Lower lobe of right lung (tissue), 2 donors: ENCODE results near the gene TLK1. TPM values are rescaled to one million over a fixed set of nuclear protein-coding genes. Genes with fewer than 3 reads are reported as not detected.

Experiments used
- ATAC-seq, 2 donors: fragments of 200-7000 bp; cut with Tn5 transposase; one replicate each; pipeline ENCODE4 v1.9.1; 2020 to 2022; ENCODE audit warnings: mild to moderate bottlenecking in 2 of 2, moderate library complexity in 2 of 2
- DNase-seq: peaks from one replicate; pipeline ENCODE4 v3.0.0-alpha.2; 2020
- H3K27ac ChIP-seq: fragments of 200-600 bp; one replicate; pipeline ENCODE4 v1.8.0; 2022
- H3K27me3 ChIP-seq: fragments of 200-600 bp; one replicate; pipeline ENCODE4 v1.8.0; 2022; ENCODE audit warnings: low read depth
- H3K36me3 ChIP-seq: fragments of 200-600 bp; one replicate; pipeline ENCODE4 v1.8.0; 2022; ENCODE audit warnings: mild to moderate bottlenecking
- H3K4me1 ChIP-seq: fragments of 200-600 bp; one replicate; pipeline ENCODE4 v1.8.0; 2022
- H3K4me3 ChIP-seq: fragments of 200-600 bp; one replicate; pipeline ENCODE4 v1.8.0; 2022; ENCODE audit warnings: mild to moderate bottlenecking
- H3K9me3 ChIP-seq: fragments of 200-600 bp; one replicate; pipeline ENCODE4 v1.8.0; 2022
- CTCF ChIP-seq: fragments of 200-600 bp; IDR thresholded peaks from one replicate; pipeline ENCODE4 v1.8.0; 2022; ENCODE audit warnings: antibody characterized with exemption, mild to moderate bottlenecking
- intact Hi-C: fragments of 100-400 bp; cut with DNase I; formaldehyde crosslinking; loops from one replicate; pipeline ENCODE4 v1.11.0; 2022
- total RNA-seq: library from RNA; stranded (reverse); fragmentation: NEBNext Ultra II Directional; extraction: Animal tissue kit (Norgen Biotek cat#: 25700); gene quantifications from one replicate; pipeline ENCODE4 v1.2.1, GENCODE V29; 2021
- donor health status: DM: no; HTN: yes; CAD: no; lungs with severe emphysema.

The TLK1 gene
- total RNA-seq, 1 donor from 2014 or later = 58.2 TPM

GRCh38 chr2:171185941-171186340, 25.2 kb upstream of the TLK1 start:
- Histone ChIP-seq H3K4me3 (no peak overlapping the region), H3K27ac (no peak overlapping the region), H3K27me3 (no peaks in the 10 kb centered on the region), H3K36me3 (no peaks in the 10 kb centered on the region), H3K4me1 (no peaks in the 10 kb centered on the region), H3K9me3 (no peaks in the 10 kb centered on the region)
- ATAC-seq = no peak
- intact Hi-C loops = no loop called here
- no peak for DNase-seq
- TF ChIP-seq CTCF = no peak

GRCh38 chr2:171185165-171185818, 24.6 kb upstream of the TLK1 start:
- Histone ChIP-seq H3K27ac (no peak overlapping the region), H3K27me3 (no peaks in the 10 kb centered on the region), H3K36me3 (no peaks in the 10 kb centered on the region), H3K9me3 (no peaks in the 10 kb centered on the region), H3K4me1 (no peaks in the 10 kb centered on the region), H3K4me3 (no peak overlapping the region)
- TF ChIP-seq CTCF = no peak
- DNase-seq (no peak), ATAC-seq (no peak)
- intact Hi-C loops = no loop called here

GRCh38 chr2:171181064-171182049, 20.7 kb upstream of the TLK1 start:
- H3K9me3 ChIP-seq = no peaks in the 10 kb centered on the region
- H3K27me3 ChIP-seq = no peaks in the 10 kb centered on the region
- H3K4me1 ChIP-seq = no peaks in the 10 kb centered on the region
- ATAC-seq = no peak
- no peak overlapping the region for H3K27ac ChIP-seq
- DNase-seq = no peak
- H3K36me3 ChIP-seq = no peaks in the 10 kb centered on the region
- TF ChIP-seq CTCF = no peak
- intact Hi-C loops = no loop called here
- no peak overlapping the region for H3K4me3 ChIP-seq

GRCh38 chr2:171180229-171180930, 19.7 kb upstream of the TLK1 start:
- ATAC-seq = no peak
- no peak overlapping the region for H3K27ac ChIP-seq
- DNase-seq = no peak
- TF ChIP-seq CTCF = no peak
- intact Hi-C loops = no loop called here
- H3K4me1 ChIP-seq = no peaks in the 10 kb centered on the region
- no peaks in the 10 kb centered on the region for H3K9me3 ChIP-seq
- no peaks in the 10 kb centered on the region for H3K27me3 ChIP-seq
- no peak overlapping the region for H3K4me3 ChIP-seq
- H3K36me3 ChIP-seq = no peaks in the 10 kb centered on the region

- intact Hi-C loops = no loop called here
- TF ChIP-seq CTCF = no peak
- no peak overlapping the region for H3K4me3 ChIP-seq
- DNase-seq (no peak), ATAC-seq (no peak)
- H3K9me3 ChIP-seq = no peaks in the 10 kb centered on the region
- H3K27me3 ChIP-seq = no peaks in the 10 kb centered on the region
- no peaks in the 10 kb centered on the region for H3K36me3 ChIP-seq
- no peaks in the 10 kb centered on the region for H3K4me1 ChIP-seq
- H3K27ac ChIP-seq = no peak overlapping the region
Observed at GRCh38 chr2:171178993-171179392, 18.3 kb upstream of the TLK1 start.
